Glutamatergic neuron (in vitro differentiated cells): Measurements from ENCODE around the gene RHOT2. TPM values are rescaled to one million over a fixed set of nuclear protein-coding genes. Genes with fewer than 3 reads are reported as not detected.
A peak's percentile ranks its signal among the peaks of the same experiment; 100 is the strongest.

Experiments
- DNase-seq: peaks from one replicate; pipeline ENCODE4 v3.0.0; 2022
- H3K27ac Mint-ChIP-seq: one replicate; pipeline ENCODE4 v1.8.0; 2020; ENCODE audit warnings: mild to moderate bottlenecking, mixed read lengths, inconsistent platforms; ENCODE audit not compliant: unreplicated experiment
- H3K27me3 Mint-ChIP-seq: one replicate; pipeline ENCODE4 v1.8.0; 2020; ENCODE audit warnings: mild to moderate bottlenecking, moderate library complexity, mixed read lengths, inconsistent platforms; ENCODE audit not compliant: unreplicated experiment
- H3K36me3 Mint-ChIP-seq: one replicate; pipeline ENCODE4 v1.8.0; 2020; ENCODE audit warnings: mild to moderate bottlenecking, mixed read lengths, inconsistent platforms; ENCODE audit not compliant: unreplicated experiment
- H3K4me1 Mint-ChIP-seq: one replicate; pipeline ENCODE4 v1.8.0; 2020; ENCODE audit warnings: mild to moderate bottlenecking, low read depth, mixed read lengths, inconsistent platforms; ENCODE audit not compliant: unreplicated experiment
- H3K4me3 Mint-ChIP-seq: one replicate; pipeline ENCODE4 v1.8.0; 2020; ENCODE audit warnings: mild to moderate bottlenecking, mixed read lengths, inconsistent platforms; ENCODE audit not compliant: unreplicated experiment
- H3K9me3 Mint-ChIP-seq: one replicate; pipeline ENCODE4 v1.8.0; 2020; ENCODE audit warnings: mild to moderate bottlenecking, moderate library complexity, mixed read lengths, inconsistent platforms; ENCODE audit not compliant: unreplicated experiment
- total RNA-seq: library from RNA; stranded (reverse); fragmentation: NEBNext Ultra II Directional; extraction: Animal tissue kit (Norgen Biotek cat#: 25700); gene quantifications from one replicate; pipeline ENCODE4 v1.2.1, GENCODE V29; 2021; ENCODE audit not compliant: unreplicated experiment
- TF ChIP-seq, protein P1 (sequence below): fragments of 200-600 bp; sonication (generic); IDR thresholded peaks from one replicate; pipeline ENCODE4 v1.5.0; 2021; ENCODE audit not compliant: partially characterized antibody, unreplicated experiment

RHOT2 gene
- total RNA-seq, 1 donor from 2014 or later, result 208 TPM

DNA sequence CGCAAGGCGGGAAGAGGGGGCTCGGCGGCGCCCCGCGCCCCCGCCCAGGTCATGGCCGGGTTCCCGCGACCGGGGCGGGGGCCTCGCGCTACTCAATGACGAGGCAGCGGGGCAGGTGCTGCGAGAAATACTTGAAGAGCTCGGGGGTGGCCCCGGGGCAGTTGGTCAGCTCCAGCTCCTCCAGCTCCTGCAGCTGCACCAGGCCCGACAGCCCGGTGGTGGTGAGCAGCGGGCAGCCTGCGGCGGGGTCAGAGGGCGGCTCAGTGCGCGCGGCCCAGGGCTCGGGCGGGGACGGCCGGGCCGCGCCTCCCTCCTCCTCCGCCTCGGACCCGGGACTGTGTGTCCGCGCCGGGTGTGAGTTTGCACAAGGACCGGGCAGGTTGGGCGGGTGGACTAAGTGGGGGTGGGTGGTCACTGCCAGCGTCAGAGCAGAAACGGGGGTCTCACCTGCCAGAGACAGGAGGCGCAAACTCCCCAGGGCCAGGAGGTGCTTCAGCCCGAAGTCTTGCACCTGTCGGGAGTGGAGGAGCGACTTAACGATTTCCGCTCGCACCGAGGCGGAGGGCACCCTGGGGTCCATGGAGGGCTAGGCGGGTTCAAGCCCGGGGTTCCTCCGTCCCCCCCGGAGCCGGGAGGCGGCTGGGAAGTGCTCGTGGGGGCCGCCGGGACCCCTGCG is 26.4 kb downstream of the RHOT2 start:
- H3K4me3 Mint-ChIP-seq, result no peak overlapping the region

GRCh38 chr16:694863-695354 is 27.0 kb downstream of the RHOT2 start:
- H3K4me1 Mint-ChIP-seq, result peaks cover 8% of the 10 kb centered on the region
- no peak for DNase-seq
- H3K27me3 Mint-ChIP-seq, result peaks cover 28% of the 10 kb centered on the region
- no peak overlapping the region for H3K4me3 Mint-ChIP-seq
- H3K9me3 Mint-ChIP-seq, result peaks cover 18% of the 10 kb centered on the region
- no peak overlapping the region for H3K27ac Mint-ChIP-seq
- TF ChIP-seq, protein P1, sequence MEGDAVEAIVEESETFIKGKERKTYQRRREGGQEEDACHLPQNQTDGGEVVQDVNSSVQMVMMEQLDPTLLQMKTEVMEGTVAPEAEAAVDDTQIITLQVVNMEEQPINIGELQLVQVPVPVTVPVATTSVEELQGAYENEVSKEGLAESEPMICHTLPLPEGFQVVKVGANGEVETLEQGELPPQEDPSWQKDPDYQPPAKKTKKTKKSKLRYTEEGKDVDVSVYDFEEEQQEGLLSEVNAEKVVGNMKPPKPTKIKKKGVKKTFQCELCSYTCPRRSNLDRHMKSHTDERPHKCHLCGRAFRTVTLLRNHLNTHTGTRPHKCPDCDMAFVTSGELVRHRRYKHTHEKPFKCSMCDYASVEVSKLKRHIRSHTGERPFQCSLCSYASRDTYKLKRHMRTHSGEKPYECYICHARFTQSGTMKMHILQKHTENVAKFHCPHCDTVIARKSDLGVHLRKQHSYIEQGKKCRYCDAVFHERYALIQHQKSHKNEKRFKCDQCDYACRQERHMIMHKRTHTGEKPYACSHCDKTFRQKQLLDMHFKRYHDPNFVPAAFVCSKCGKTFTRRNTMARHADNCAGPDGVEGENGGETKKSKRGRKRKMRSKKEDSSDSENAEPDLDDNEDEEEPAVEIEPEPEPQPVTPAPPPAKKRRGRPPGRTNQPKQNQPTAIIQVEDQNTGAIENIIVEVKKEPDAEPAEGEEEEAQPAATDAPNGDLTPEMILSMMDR, result no peak
- no peaks in the 10 kb centered on the region for H3K36me3 Mint-ChIP-seq

More for the DNA sequence above, 26.4 kb downstream of the RHOT2 start:
- peaks cover 9% of the 10 kb centered on the region for H3K4me1 Mint-ChIP-seq
- no peak overlapping the region for H3K27ac Mint-ChIP-seq
- TF ChIP-seq, protein P1, result no peak
- H3K27me3 Mint-ChIP-seq, result peaks cover 28% of the 10 kb centered on the region
- no peaks in the 10 kb centered on the region for H3K36me3 Mint-ChIP-seq
- no peak for DNase-seq
- H3K9me3 Mint-ChIP-seq, result peaks cover 18% of the 10 kb centered on the region

DNA sequence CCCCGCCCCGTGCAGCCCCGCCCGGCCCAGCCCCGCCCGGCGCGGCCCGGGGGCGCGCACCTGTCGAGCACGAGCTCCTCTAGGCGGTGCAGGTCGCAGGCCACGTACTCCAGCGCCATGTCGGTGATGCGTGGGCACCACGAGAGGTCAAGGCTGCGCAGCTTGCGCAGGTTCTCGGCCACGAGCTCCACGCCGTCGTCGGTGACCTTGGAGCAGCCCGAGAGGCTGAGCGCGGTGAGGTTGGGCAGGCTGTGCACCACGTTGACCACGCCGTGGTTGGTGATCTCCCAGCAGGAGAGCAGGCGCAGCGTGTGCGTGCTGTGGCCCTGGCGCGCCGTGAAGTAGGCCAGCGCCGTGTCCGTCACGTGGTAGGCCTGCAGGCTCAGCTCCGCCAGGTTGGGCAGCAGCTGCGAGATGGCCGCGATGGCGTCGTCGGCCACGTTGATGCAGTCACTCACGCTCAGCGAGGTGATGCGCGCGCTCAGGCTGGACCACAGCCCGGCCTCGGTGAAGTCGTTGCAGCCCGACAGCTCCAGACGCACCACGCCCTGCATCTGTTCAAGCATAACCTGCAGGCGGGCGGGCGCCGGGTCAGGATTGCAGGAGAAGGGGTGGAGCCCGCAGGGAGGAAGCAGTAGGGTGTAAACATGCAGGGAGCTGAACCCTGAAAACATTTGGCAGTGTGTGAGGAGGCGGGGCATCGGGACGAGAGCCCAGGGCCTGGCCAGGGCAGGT is 27.6 kb downstream of the RHOT2 start:
- Mint-ChIP-seq H3K27me3 (peaks cover 28% of the 10 kb centered on the region), H3K4me1 (peaks cover 8% of the 10 kb centered on the region), H3K27ac (no peak overlapping the region), H3K9me3 (peaks cover 18% of the 10 kb centered on the region), H3K36me3 (no peaks in the 10 kb centered on the region), H3K4me3 (peak overlapping the region; percentile 15)
- TF ChIP-seq, protein P1, result no peak
- peak; percentile 81 for DNase-seq

DNA sequence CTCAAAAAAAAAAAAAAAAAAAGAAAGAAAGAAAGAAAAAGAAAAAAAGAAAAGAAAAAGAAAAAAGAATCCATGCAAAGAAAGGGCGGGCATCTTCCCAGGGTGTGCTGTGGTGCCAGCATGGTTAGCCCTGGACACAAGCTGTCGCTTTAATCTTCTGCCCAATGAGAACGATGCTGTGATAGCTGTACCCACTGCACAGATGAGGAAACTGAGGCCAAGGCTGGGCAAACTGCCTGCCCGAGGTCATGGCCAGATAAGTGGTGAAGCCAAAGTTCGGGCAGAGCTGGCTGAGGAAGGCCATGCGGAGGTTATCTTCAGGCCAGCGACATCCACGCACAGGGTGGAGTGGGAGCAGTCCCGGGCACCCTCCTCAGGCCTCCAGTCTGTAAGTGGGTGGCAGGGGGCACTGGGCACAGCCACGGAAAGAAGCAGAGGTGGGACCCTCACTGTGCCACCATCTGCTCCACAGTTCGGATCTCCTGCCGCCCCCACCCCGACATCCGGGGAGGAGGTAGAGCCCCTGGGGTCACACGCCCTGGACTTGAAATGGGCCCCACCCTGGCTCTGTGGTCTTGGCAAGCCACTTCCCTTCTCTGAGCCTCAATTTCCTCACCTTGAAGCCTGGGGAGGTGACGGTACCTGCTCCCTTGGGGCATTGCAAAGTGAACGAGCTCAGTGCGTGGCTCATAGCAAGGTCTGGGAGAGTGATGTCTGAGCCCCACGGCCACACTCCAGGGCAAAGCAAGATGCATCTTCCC is 31.2 kb downstream of the RHOT2 start:
- Mint-ChIP-seq H3K27ac (no peak overlapping the region), H3K27me3 (peaks cover 24% of the 10 kb centered on the region), H3K4me3 (no peak overlapping the region), H3K36me3 (no peaks in the 10 kb centered on the region), H3K9me3 (peaks cover 10% of the 10 kb centered on the region), H3K4me1 (peaks cover 16% of the 10 kb centered on the region)
- TF ChIP-seq, protein P1, result no peak
- DNase-seq, result no peak
